Keratinocyte (primary cell): ENCODE data around the gene TMTC2. TPM values are rescaled to one million over a fixed set of nuclear protein-coding genes. Genes with fewer than 3 reads are reported as not detected.

ENCODE experiments used
- DNase-seq: peaks from one replicate; pipeline ENCODE4 v3.0.0-alpha.2; 2011; ENCODE audit warnings: low read depth, missing footprints, low spot score
- FAIRE-seq: peaks from 2 replicates; lab custom pipeline; 2011; peaks lifted over from hg19 to GRCh38; lab: Jason Lieb, UNC
- H2AFZ ChIP-seq: 2 replicates; pipeline ENCODE4 v1.6.0; 2012; ENCODE audit warnings: low read length, control low read depth, inconsistent platforms; ENCODE audit not compliant: control insufficient read depth
- H3K27ac ChIP-seq: 2 replicates; pipeline ENCODE4 v1.5.1; 2011; ENCODE audit warnings: low read length; ENCODE audit not compliant: control insufficient read depth, insufficient read depth
- H3K27me3 ChIP-seq: 3 replicates; pipeline ENCODE4 v1.6.0; 2011; ENCODE audit warnings: low read length; ENCODE audit not compliant: control insufficient read depth, insufficient read depth; ENCODE audit errors: extremely low read depth
- H3K36me3 ChIP-seq, 2 experiments: 2 replicates in 1 of 2; 3 replicates in 1 of 2; pipeline ENCODE4 v1.5.1; 2011; ENCODE audit warnings: low read length in 2 of 2, mild to moderate bottlenecking in 1 of 2; ENCODE audit not compliant: control insufficient read depth in 2 of 2, insufficient read depth in 2 of 2; ENCODE audit errors: extremely low read depth in 1 of 2
- H3K4me1 ChIP-seq: 3 replicates; pipeline ENCODE4 v1.5.1; 2011; ENCODE audit warnings: low read length; ENCODE audit not compliant: control insufficient read depth, insufficient read depth; ENCODE audit errors: extremely low read depth
- H3K4me2 ChIP-seq: 3 replicates; pipeline ENCODE4 v1.6.0; 2011; ENCODE audit warnings: low read depth, low read length; ENCODE audit not compliant: control insufficient read depth, insufficient read depth; ENCODE audit errors: extremely low read depth
- H3K4me3 ChIP-seq, 3 experiments: fragments of 200-600 bp in 1 of 3; sonication (generic) in 1 of 3; 2 replicates in 2 of 3; 3 replicates in 1 of 3; pipeline ENCODE4 v1.5.1; 2011 to 2016; ENCODE audit warnings: low read length in 3 of 3, mild to moderate bottlenecking in 3 of 3, control low read depth in 2 of 3, inconsistent platforms in 1 of 3, low read depth in 1 of 3, mixed read lengths in 1 of 3, mixed run types in 1 of 3, moderate library complexity in 1 of 3; ENCODE audit not compliant: control insufficient read depth in 2 of 3, insufficient read depth in 2 of 3; ENCODE audit errors: extremely low read depth in 1 of 3
- H3K79me2 ChIP-seq: 2 replicates; pipeline ENCODE4 v1.6.0; 2012; ENCODE audit warnings: low read length; ENCODE audit not compliant: control insufficient read depth, insufficient read depth
- H3K9ac ChIP-seq: 3 replicates; pipeline ENCODE4 v1.6.0; 2011; ENCODE audit warnings: low read length; ENCODE audit not compliant: control insufficient read depth, insufficient read depth; ENCODE audit errors: extremely low read depth
- H3K9me1 ChIP-seq: 3 replicates; pipeline ENCODE4 v1.6.0; 2011; ENCODE audit warnings: low read length; ENCODE audit not compliant: control insufficient read depth, insufficient read depth; ENCODE audit errors: extremely low read depth
- H3K9me3 ChIP-seq: 2 replicates; pipeline ENCODE4 v1.5.1; 2012; ENCODE audit warnings: low read depth, low read length; ENCODE audit not compliant: control insufficient read depth
- H4K20me1 ChIP-seq: 3 replicates; pipeline ENCODE4 v1.6.0; 2011; ENCODE audit warnings: low read length; ENCODE audit not compliant: control insufficient read depth, insufficient read depth; ENCODE audit errors: extremely low read depth
- EZH2 ChIP-seq: IDR thresholded peaks from one replicate; pipeline ENCODE4 v1.6.1; 2012; ENCODE audit warnings: inconsistent platforms, mild to moderate bottlenecking, low read length, moderate library complexity
- dilution Hi-C: fragments of 300-500 bp; cut with MboI; formaldehyde crosslinking; loops from one replicate; pipeline ENCODE4 v1.7.0; 2020; ENCODE audit warnings: low sequenced_read_pairs; ENCODE audit not compliant: extremely low pct_ligation_motif_present
- polyA plus RNA-seq, 5 experiments: library from polyadenylated mRNA; depleted of rRNA in 3 of 5; stranded (reverse) in 3 of 5; stranded (forward) in 1 of 5; unstranded in 1 of 5; fragments of >200 nt; gene quantifications; 1 replicate in 1 of 5; 2 replicates in 3 of 5; 3 replicates in 1 of 5; pipeline versions ENCODE4 v1.2.1 to v1.2.3, GENCODE V29; 2011 to 2012; ENCODE audit warnings: missing spikeins in 2 of 5, low read depth in 1 of 5, low replicate concordance in 1 of 5
- TF ChIP-seq, protein P1 (sequence below), 3 experiments: IDR thresholded peaks in 1 of 3; conservative IDR thresholded peaks in 1 of 3; optimal IDR thresholded peaks in 1 of 3; 2 replicates in 2 of 3; 3 replicates in 1 of 3; pipeline versions ENCODE3 to v1.5.1; 2011; ENCODE audit warnings: low read length in 3 of 3, mild to moderate bottlenecking in 3 of 3, moderate library complexity in 2 of 3, control low read depth in 1 of 3, inconsistent platforms in 1 of 3; ENCODE audit not compliant: insufficient read depth in 2 of 3; ENCODE audit errors: extremely low read depth in 1 of 3

TMTC2 gene
- polyA plus RNA-seq, 1 donor (not counting 4 experiments of a cell fraction or from before 2014, with no cell fraction given): 3.8 TPM

- no peaks in the 10 kb centered on the region for H4K20me1 ChIP-seq
- no peak overlapping the region for H3K27ac ChIP-seq
- DNase-seq (no peak), FAIRE-seq (no peak)
- TF ChIP-seq EZH2: no peak
- TF ChIP-seq, protein P1, sequence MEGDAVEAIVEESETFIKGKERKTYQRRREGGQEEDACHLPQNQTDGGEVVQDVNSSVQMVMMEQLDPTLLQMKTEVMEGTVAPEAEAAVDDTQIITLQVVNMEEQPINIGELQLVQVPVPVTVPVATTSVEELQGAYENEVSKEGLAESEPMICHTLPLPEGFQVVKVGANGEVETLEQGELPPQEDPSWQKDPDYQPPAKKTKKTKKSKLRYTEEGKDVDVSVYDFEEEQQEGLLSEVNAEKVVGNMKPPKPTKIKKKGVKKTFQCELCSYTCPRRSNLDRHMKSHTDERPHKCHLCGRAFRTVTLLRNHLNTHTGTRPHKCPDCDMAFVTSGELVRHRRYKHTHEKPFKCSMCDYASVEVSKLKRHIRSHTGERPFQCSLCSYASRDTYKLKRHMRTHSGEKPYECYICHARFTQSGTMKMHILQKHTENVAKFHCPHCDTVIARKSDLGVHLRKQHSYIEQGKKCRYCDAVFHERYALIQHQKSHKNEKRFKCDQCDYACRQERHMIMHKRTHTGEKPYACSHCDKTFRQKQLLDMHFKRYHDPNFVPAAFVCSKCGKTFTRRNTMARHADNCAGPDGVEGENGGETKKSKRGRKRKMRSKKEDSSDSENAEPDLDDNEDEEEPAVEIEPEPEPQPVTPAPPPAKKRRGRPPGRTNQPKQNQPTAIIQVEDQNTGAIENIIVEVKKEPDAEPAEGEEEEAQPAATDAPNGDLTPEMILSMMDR (optimal IDR thresholded peaks at IDR 0.05 in 1 of 3, IDR thresholded peaks at IDR 0.05 in 1 of 3, conservative IDR thresholded peaks at IDR 0.05 in 1 of 3; ENCODE audit: extremely low read depth in 1 of 3, insufficient read depth in 2 of 3, low read length in 3 of 3): no peak
- no peak overlapping the region for H2AFZ ChIP-seq
- dilution Hi-C loops: no loop called here
- H3K4me1 ChIP-seq: peaks cover 6% of the 10 kb centered on the region
- H3K9me1 ChIP-seq: no peaks in the 10 kb centered on the region
- no peak overlapping the region for H3K4me2 ChIP-seq
- H3K27me3 ChIP-seq: no peaks in the 10 kb centered on the region
- no peak overlapping the region for H3K4me3 ChIP-seq
- H3K79me2 ChIP-seq: no peaks in the 10 kb centered on the region
- no peaks in the 10 kb centered on the region for H3K36me3 ChIP-seq
- H3K9ac ChIP-seq: no peak overlapping the region
- H3K9me3 ChIP-seq: no peaks in the 10 kb centered on the region
These were observed 145.4 kb downstream of the TMTC2 start for GRCh38 chr12:82832096-82832495.

GRCh38 chr12:82832981-82833380, 146.3 kb downstream of the TMTC2 start:
- Histone ChIP-seq H3K9ac (no peak overlapping the region), H3K79me2 (no peaks in the 10 kb centered on the region), H3K36me3 (no peaks in the 10 kb centered on the region), H3K4me1 (peaks cover 6% of the 10 kb centered on the region), H3K27ac (no peak overlapping the region), H3K9me1 (no peaks in the 10 kb centered on the region), H3K27me3 (no peaks in the 10 kb centered on the region), H4K20me1 (no peaks in the 10 kb centered on the region), H2AFZ (no peak overlapping the region), H3K4me3 (no peak overlapping the region), H3K9me3 (no peaks in the 10 kb centered on the region), H3K4me2 (no peak overlapping the region)
- FAIRE-seq (no peak), DNase-seq (no peak)
- TF ChIP-seq, protein P1 (optimal IDR thresholded peaks at IDR 0.05 in 1 of 3, IDR thresholded peaks at IDR 0.05 in 1 of 3, conservative IDR thresholded peaks at IDR 0.05 in 1 of 3; ENCODE audit: extremely low read depth in 1 of 3, insufficient read depth in 2 of 3, low read length in 3 of 3): no peak
- TF ChIP-seq EZH2: no peak
- dilution Hi-C loops: no loop called here
